Nephron progenitor cell (in vitro differentiated cells): ENCODE results near the gene AOPEP.
"Not testable (repeated sequence)": the region's sequence is repeated elsewhere in the genome, so short reads cannot be mapped to it uniquely, and the experiment has no call there.

Source experiments
- DNase-seq: peaks from one replicate; pipeline ENCODE4 v3.0.0; 2021
- H3K27ac Mint-ChIP-seq: 2 replicates; pipeline ENCODE4 v1.8.0; 2021; ENCODE audit warnings: mild to moderate bottlenecking, moderate library complexity, mixed read lengths
- H3K27me3 Mint-ChIP-seq: 2 replicates; pipeline ENCODE4 v1.8.0; 2021; ENCODE audit warnings: mild to moderate bottlenecking, low read depth, mixed read lengths; ENCODE audit not compliant: poor library complexity
- H3K36me3 Mint-ChIP-seq: 2 replicates; pipeline ENCODE4 v1.8.0; 2021; ENCODE audit warnings: low read depth, mixed read lengths
- H3K4me1 Mint-ChIP-seq: 2 replicates; pipeline ENCODE4 v1.8.0; 2021; ENCODE audit warnings: mixed read lengths
- H3K4me3 Mint-ChIP-seq: 2 replicates; pipeline ENCODE4 v1.8.0; 2021; ENCODE audit warnings: mild to moderate bottlenecking, moderate library complexity, mixed read lengths
- H3K9me3 Mint-ChIP-seq: 2 replicates; pipeline ENCODE4 v1.8.0; 2021; ENCODE audit warnings: mild to moderate bottlenecking, moderate library complexity, mixed read lengths
- TF ChIP-seq, protein P1 (sequence below): fragments of 200-600 bp; sonication (generic); IDR thresholded peaks from 2 replicates; pipeline ENCODE4 v1.5.0; 2021; ENCODE audit warnings: antibody characterized with exemption

Gene AOPEP

DNA sequence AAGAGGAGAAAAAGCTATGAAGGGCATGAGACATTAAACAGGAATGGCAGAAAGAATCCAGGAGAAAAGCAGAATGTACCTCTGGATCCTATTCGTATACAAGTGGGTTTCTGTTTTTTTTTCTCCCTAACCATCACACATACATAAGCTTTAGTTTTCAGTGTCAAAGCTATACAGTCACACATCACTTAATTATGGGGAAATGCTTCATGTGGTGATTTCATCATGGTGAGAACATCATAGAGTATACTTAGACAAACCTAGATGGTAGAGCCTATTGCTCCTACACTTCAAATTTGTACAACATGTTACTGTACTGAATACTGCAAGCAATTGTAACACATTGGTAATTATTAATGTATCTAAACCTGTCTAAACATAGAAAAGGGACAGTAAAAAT is 290.6 kb downstream of the AOPEP start:
- peaks cover 9% of the 10 kb centered on the region for H3K4me1 Mint-ChIP-seq
- DNase-seq, result no peak

DNA sequence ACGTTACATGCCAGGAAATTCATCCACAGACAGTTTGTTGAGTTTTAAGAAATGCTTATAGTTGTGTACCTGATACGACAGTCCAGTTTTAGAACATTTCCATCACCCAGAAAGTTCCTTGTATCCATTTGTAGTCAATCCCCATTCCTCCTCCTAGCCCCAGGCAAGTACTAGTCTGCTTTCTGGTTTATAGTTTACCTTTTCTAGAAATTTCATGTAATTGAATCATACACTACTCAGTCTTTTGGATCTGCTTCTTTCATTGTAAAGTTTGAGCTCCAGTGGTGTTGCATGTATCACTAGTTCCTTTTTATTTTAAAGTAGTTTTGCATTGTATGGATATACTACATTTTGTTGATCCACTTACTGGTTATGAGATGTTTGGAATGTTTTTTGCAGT is 291.2 kb downstream of the AOPEP start:
- Mint-ChIP-seq H3K27me3 (no peaks in the 10 kb centered on the region), H3K9me3 (no peaks in the 10 kb centered on the region), H3K4me3 (no peak overlapping the region), H3K4me1 (peaks cover 9% of the 10 kb centered on the region), H3K36me3 (peaks cover 73% of the 10 kb centered on the region), H3K27ac (no peak overlapping the region)
- DNase-seq, result no peak
- TF ChIP-seq, protein P1, sequence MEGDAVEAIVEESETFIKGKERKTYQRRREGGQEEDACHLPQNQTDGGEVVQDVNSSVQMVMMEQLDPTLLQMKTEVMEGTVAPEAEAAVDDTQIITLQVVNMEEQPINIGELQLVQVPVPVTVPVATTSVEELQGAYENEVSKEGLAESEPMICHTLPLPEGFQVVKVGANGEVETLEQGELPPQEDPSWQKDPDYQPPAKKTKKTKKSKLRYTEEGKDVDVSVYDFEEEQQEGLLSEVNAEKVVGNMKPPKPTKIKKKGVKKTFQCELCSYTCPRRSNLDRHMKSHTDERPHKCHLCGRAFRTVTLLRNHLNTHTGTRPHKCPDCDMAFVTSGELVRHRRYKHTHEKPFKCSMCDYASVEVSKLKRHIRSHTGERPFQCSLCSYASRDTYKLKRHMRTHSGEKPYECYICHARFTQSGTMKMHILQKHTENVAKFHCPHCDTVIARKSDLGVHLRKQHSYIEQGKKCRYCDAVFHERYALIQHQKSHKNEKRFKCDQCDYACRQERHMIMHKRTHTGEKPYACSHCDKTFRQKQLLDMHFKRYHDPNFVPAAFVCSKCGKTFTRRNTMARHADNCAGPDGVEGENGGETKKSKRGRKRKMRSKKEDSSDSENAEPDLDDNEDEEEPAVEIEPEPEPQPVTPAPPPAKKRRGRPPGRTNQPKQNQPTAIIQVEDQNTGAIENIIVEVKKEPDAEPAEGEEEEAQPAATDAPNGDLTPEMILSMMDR, result no peak

More for the DNA sequence above, 290.6 kb downstream of the AOPEP start:
- H3K4me3 Mint-ChIP-seq, result no peak overlapping the region
- no peak overlapping the region for H3K27ac Mint-ChIP-seq
- H3K36me3 Mint-ChIP-seq, result peaks cover 71% of the 10 kb centered on the region
- H3K27me3 Mint-ChIP-seq, result no peaks in the 10 kb centered on the region
- H3K9me3 Mint-ChIP-seq, result no peaks in the 10 kb centered on the region
- TF ChIP-seq, protein P1, result no peak

DNA sequence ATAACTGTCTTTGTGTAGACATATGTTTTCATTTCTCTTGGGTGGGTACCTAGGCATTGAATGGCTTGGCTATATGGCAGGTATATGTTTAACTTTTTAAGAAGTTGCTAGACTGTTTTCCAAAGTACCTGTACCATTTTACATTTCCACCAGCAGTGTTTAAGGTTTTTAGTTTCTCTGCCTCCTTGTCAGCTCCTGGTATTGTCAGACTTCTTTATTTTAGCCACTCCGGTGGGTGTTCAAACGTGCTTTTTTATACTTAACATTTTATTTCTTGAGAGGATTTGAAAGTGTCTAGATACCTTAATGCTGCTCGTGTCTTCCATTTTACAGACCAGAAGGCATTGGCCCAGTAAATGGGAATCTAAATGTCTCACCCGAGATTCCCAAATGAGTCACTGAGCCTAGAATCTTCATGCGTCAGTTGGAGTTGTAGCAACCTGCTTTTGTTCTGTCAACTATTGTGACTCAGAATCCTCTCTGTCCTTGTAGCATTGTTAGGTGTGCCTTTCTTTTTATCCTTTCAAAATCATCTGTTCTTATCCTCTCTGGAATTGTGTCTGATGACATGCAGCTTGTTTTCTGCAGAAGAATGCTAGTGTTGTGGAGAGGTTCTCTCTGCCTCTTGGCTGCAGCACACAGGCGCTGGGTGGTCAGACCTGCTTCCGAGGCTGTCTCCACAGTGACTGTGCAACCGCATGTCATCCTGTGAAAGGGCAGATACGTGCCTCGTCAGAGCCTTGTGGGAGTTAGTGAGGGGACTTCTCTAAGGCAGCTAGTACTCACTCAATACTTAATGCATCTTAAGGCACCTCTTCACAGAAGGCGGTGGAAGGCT is 291.8 kb downstream of the AOPEP start:
- no peak overlapping the region for H3K4me3 Mint-ChIP-seq
- peaks cover 16% of the 10 kb centered on the region for H3K4me1 Mint-ChIP-seq
- TF ChIP-seq, protein P1, result no peak
- no peak for DNase-seq
- H3K9me3 Mint-ChIP-seq, result no peaks in the 10 kb centered on the region
- H3K27ac Mint-ChIP-seq, result no peak overlapping the region
- H3K36me3 Mint-ChIP-seq, result peaks cover 75% of the 10 kb centered on the region
- H3K27me3 Mint-ChIP-seq, result no peaks in the 10 kb centered on the region

DNA sequence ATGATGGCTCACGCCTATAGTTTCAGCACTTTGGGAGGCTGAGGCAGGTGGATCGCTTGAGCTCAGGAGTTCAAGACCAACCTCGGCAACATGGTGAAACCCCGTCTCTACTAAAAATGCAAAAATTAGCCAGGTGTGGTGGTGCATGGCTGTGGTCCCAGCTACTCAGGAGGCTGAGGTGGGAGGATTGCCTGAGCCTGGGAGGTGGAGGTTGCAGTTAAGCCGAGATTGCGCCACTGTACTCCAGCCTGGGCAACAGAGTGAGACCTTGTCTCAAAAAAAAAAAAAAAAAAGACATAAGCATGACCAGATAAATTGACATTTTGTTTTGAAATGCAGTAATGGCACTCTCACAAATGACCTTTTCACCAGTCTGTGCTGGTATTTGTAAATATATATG is 294.1 kb downstream of the AOPEP start:
- not testable (repeated sequence) for H3K27me3 Mint-ChIP-seq, H3K9me3 Mint-ChIP-seq, DNase-seq, H3K4me3 Mint-ChIP-seq, H3K27ac Mint-ChIP-seq
- Mint-ChIP-seq H3K36me3 (peaks cover 56% of the 10 kb centered on the region), H3K4me1 (peaks cover 39% of the 10 kb centered on the region)

DNA sequence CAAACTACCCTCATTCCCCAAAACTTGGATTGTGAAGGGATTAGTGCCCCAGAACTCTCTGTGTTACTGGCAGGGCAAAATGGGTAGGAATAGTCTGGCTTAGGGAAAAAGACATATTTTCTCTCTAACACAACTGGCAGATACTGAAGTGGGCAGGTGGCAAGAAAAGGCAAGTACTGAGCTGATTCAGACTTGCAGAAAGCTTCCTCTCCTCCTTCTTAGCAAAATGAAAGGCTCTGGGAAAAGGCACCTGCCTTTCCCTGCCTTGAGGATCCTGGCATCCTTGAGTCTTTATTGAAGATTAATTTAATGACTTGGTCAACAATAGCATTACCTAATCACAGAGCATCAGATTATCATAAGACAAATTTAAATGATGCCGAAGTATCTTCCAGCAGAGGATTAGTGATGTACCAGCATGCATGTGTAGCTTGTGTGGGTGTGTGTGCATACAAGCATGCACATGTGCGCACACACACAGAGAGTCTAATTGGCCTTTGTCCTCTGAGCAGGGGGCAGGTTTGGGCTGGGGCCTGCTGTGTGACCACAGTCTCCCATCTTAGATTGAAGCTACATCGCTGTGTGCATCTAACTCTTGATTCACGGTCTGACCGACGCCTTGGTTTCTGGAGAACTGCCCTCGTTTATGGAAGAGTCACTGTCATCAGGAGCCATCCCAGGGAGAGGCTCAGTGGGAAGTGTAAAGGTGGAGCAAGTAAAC is 294.8 kb downstream of the AOPEP start:
- TF ChIP-seq, protein P1, result no peak
- peaks cover 50% of the 10 kb centered on the region for H3K36me3 Mint-ChIP-seq
- peaks cover 46% of the 10 kb centered on the region for H3K4me1 Mint-ChIP-seq
- DNase-seq, result no peak
- no peaks in the 10 kb centered on the region for H3K27me3 Mint-ChIP-seq
- peak overlapping the region; percentile 41 for H3K27ac Mint-ChIP-seq
- no peak overlapping the region for H3K4me3 Mint-ChIP-seq
- H3K9me3 Mint-ChIP-seq, result no peaks in the 10 kb centered on the region

DNA sequence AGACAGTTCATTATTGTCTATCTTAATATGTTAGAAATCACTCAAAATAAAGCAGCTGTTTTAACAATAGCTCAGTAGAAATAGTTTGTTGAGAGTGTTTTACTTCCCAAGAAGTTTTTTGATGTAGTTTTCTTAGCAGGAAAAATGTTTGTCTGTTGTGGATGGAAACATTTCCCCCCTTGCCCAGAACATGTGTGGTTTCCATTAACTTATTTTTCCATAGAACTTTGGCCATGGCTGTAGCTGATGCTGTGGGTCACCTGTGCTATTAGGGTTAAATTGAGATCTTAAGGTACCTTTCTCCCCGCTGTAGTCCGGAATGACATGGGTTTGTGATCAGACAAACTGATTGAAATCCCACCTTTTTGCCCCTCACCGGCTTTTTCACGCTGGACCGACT is 296.2 kb downstream of the AOPEP start:
- Mint-ChIP-seq H3K4me1 (peaks cover 51% of the 10 kb centered on the region), H3K27ac (peak overlapping the region; percentile 10), H3K27me3 (peaks cover 3% of the 10 kb centered on the region), H3K9me3 (no peaks in the 10 kb centered on the region), H3K4me3 (no peak overlapping the region), H3K36me3 (peaks cover 46% of the 10 kb centered on the region)
- no peak for DNase-seq
- TF ChIP-seq, protein P1, result no peak
